Activated T-helper 1 cell treated with anti-CD3 and anti-CD28 coated beads, Interleukin-12 subunit alpha, Interleukin-12 subunit beta, Interleukin-2, Interleukin-4 antibody, amounts not matched to agents 30 ng/mL and 10 ng/mL and 1 ng/mL, durations not matched to agents 14 hours and 24 hours and 36 hours (primary cell): ENCODE measurements around the gene FKTN. TPM values are rescaled to one million over a fixed set of nuclear protein-coding genes. Genes with fewer than 3 reads are reported as not detected.

ENCODE experiments used
- DNase-seq: peaks from one replicate; pipeline ENCODE4 v3.0.0; 2021; ENCODE audit warnings: low spot score
- H3K27ac Mint-ChIP-seq: one replicate; pipeline ENCODE4 v1.8.0; 2021; ENCODE audit warnings: mild to moderate bottlenecking, mixed read lengths
- H3K27me3 Mint-ChIP-seq: one replicate; pipeline ENCODE4 v1.8.0; 2022; ENCODE audit warnings: mild to moderate bottlenecking, moderate library complexity, mixed read lengths; ENCODE audit not compliant: insufficient read depth
- H3K36me3 Mint-ChIP-seq: one replicate; pipeline ENCODE4 v1.8.0; 2021; ENCODE audit warnings: low read depth, mixed read lengths
- H3K4me1 Mint-ChIP-seq: one replicate; pipeline ENCODE4 v1.8.0; 2021; ENCODE audit warnings: low read depth, mixed read lengths
- H3K4me3 Mint-ChIP-seq: one replicate; pipeline ENCODE4 v1.8.0; 2021; ENCODE audit warnings: mild to moderate bottlenecking, moderate library complexity, mixed read lengths
- H3K9me3 Mint-ChIP-seq: one replicate; pipeline ENCODE4 v1.8.0; 2021; ENCODE audit warnings: mixed read lengths
- intact Hi-C: fragments of 100-400 bp; cut with micrococcal nuclease; formaldehyde crosslinking; loops from one replicate; pipeline ENCODE4 v1.15.1; 2024
- total RNA-seq: library from RNA; stranded (reverse); gene quantifications from 2 replicates; pipeline ENCODE4 v1.2.3, GENCODE V29; 2022

The FKTN gene
- total RNA-seq, 1 donor from 2014 or later, result 12.4 TPM

- H3K4me1 Mint-ChIP-seq, result no peaks in the 10 kb centered on the region
- H3K4me3 Mint-ChIP-seq, result no peak overlapping the region
- H3K27ac Mint-ChIP-seq, result no peak overlapping the region
- H3K9me3 Mint-ChIP-seq, result no peaks in the 10 kb centered on the region
- H3K27me3 Mint-ChIP-seq, result no peaks in the 10 kb centered on the region
- intact Hi-C loops, result no loop called here
- no peak for DNase-seq
- peaks cover 3% of the 10 kb centered on the region for H3K36me3 Mint-ChIP-seq
These were observed 85.9 kb downstream of the FKTN start for GRCh38 chr9:105643795-105644194.

- Mint-ChIP-seq H3K36me3 (no peaks in the 10 kb centered on the region), H3K27ac (no peak overlapping the region), H3K4me1 (no peaks in the 10 kb centered on the region), H3K27me3 (peaks cover 2% of the 10 kb centered on the region), H3K4me3 (no peak overlapping the region), H3K9me3 (no peaks in the 10 kb centered on the region)
- no peak for DNase-seq
- intact Hi-C loops, result no loop called here
These were observed 89.1 kb downstream of the FKTN start for GRCh38 chr9:105646879-105647594.

- no peaks in the 10 kb centered on the region for H3K4me1 Mint-ChIP-seq
- H3K36me3 Mint-ChIP-seq, result no peaks in the 10 kb centered on the region
- intact Hi-C loops, result no loop called here
- H3K27me3 Mint-ChIP-seq, result peaks cover 2% of the 10 kb centered on the region
- no peak overlapping the region for H3K27ac Mint-ChIP-seq
- DNase-seq, result no peak
- H3K9me3 Mint-ChIP-seq, result no peaks in the 10 kb centered on the region
- no peak overlapping the region for H3K4me3 Mint-ChIP-seq
These were observed 89.8 kb downstream of the FKTN start for GRCh38 chr9:105647595-105648349.

DNA sequence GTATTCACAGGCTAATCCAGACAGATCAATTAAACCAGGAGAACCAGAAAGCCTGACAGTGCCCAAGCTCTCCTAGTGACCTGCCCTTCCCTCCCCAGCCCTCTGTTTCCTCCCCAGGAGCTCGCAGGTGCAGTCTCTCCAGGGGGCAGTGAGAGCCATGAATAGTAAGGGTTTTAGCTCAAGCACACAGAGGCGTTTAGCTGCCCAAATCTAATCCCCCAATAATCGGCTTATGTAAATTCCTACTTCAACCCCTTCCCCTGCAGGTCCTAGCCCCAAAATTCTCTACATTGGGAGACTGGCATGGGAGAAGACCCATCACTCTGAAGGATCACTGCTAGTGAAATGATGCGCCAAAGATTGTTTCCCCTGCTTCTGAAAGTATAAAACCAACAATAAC lies 93.9 kb downstream of the FKTN start:
- intact Hi-C loops, result no loop called here

GRCh38 chr9:105656131-105656921 lies 98.4 kb downstream of the FKTN start:
- H3K4me3 Mint-ChIP-seq, result peak overlapping the region; percentile 71
- H3K27me3 Mint-ChIP-seq, result peaks cover 37% of the 10 kb centered on the region
- H3K36me3 Mint-ChIP-seq, result no peaks in the 10 kb centered on the region
- H3K9me3 Mint-ChIP-seq, result no peaks in the 10 kb centered on the region
- H3K27ac Mint-ChIP-seq, result no peak overlapping the region
- intact Hi-C loops, result loop anchor here (1.0 kb wide), 1 partner anchor 63 kb away; no protein-coding TSS in a partner anchor
- peaks cover 8% of the 10 kb centered on the region for H3K4me1 Mint-ChIP-seq
- no peak for DNase-seq

More for the DNA sequence above, 93.9 kb downstream of the FKTN start:
- no peak overlapping the region for H3K27ac Mint-ChIP-seq
- H3K27me3 Mint-ChIP-seq, result peaks cover 24% of the 10 kb centered on the region
- DNase-seq, result no peak
- no peak overlapping the region for H3K4me3 Mint-ChIP-seq
- no peaks in the 10 kb centered on the region for H3K36me3 Mint-ChIP-seq
- H3K4me1 Mint-ChIP-seq, result peaks cover 5% of the 10 kb centered on the region
- H3K9me3 Mint-ChIP-seq, result no peaks in the 10 kb centered on the region

DNA sequence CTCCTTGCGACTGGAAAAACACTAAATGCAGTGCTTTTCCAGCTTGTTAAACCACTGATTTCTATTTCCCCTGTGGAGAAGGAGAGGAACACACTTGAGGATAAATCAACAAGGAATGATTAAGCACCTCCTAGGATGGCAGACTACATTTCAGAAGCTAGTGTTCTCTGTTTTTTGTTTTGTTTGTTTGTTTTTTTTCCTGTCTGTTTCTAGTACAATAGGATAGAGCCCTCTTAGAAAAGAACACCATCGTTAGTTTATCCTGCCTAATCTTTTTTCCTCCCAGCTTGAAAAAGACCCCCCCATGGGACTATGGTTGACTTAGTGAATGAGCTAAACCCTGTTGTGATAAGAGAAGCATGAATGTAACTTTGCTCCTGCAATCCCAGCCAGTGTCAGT lies 100.4 kb downstream of the FKTN start:
- intact Hi-C loops, result no loop called here
- no peak for DNase-seq
- Mint-ChIP-seq H3K27me3 (peaks cover 39% of the 10 kb centered on the region), H3K9me3 (no peaks in the 10 kb centered on the region), H3K4me1 (peaks cover 8% of the 10 kb centered on the region), H3K36me3 (no peaks in the 10 kb centered on the region), H3K27ac (no peak overlapping the region), H3K4me3 (no peak overlapping the region)

- intact Hi-C loops, result no loop called here
- H3K27ac Mint-ChIP-seq, result no peak overlapping the region
These were observed 103.1 kb downstream of the FKTN start for GRCh38 chr9:105661011-105661410.

DNA sequence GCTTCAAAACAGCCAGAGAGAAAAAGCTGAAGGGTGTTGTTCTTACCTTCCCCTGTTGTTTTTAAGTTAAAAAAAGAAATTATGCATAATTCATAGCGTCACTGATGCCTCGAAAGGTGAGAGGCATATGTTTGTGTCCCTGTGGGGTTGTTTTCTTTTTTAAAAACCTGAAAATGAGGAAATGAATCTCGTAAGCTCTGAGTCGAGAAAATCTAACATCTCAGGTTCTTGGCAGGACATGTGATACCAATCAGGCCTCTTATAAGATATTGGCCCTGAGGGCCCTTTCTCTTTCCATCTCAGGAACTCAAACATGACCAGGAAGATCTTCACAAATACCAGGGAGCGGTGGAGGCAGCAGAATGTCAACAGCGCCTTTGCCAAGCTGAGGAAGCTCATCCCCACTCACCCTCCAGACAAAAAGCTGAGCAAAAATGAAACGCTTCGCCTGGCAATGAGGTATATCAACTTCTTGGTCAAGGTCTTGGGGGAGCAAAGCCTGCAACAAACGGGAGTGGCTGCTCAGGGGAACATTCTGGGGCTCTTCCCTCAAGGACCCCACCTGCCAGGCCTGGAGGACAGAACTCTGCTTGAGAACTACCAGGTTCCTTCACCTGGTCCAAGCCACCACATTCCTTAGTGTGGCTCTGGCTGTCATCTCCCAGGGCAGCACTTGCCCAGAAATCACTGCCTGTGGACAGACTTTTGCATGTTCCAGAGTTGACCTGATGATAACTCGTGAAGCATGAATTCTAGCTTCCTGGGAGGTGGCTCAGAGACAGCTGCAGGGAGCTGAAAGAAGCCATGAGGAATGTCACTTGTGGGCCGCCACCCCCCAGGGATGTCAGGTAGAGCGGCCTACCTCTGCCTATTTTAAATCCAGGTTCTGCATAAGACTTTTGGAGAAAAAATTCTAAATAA lies 104.5 kb downstream of the FKTN start, which contains the start of gene TAL2:
Gene TAL2 (plus strand): TSS at position 274 of the 921 bp plus-strand sequence. CDS start 40 bp downstream, at position 314.
- H3K4me1 Mint-ChIP-seq, result no peaks in the 10 kb centered on the region
- DNase-seq, result no peak
- no peak within 1 kb of the TSS for H3K27ac Mint-ChIP-seq
- no peak within 1 kb of the TSS for H3K4me3 Mint-ChIP-seq
- intact Hi-C loops, result no loop called here
- peaks cover 14% of the 10 kb centered on the region for H3K27me3 Mint-ChIP-seq
- H3K36me3 Mint-ChIP-seq, result no peaks in the 10 kb centered on the region
- no peaks in the 10 kb centered on the region for H3K9me3 Mint-ChIP-seq

More at GRCh38 chr9:105661011-105661410, 103.1 kb downstream of the FKTN start:
- H3K27me3 Mint-ChIP-seq, result peaks cover 22% of the 10 kb centered on the region
- no peak overlapping the region for H3K4me3 Mint-ChIP-seq
- no peak for DNase-seq
- H3K36me3 Mint-ChIP-seq, result no peaks in the 10 kb centered on the region
- H3K4me1 Mint-ChIP-seq, result peaks cover 8% of the 10 kb centered on the region
- no peaks in the 10 kb centered on the region for H3K9me3 Mint-ChIP-seq

DNA sequence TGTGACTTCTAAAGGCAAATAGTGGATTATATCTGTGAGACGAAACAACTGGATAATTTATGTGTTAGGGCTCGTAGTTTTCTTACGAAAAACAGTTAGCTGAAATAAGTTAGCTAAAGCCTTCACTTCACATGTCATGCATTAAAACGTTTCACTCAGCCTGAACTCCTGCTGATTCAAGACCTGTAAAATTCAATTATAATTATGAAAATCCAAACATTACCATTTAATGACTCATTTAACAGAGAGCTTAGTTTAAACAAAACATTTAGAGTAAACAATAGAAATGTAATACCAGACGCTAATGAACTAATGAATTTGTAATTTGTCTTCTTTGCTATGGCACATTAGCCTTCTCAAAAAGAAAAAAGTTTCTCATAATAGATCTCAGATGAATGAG lies 106.0 kb downstream of the FKTN start:
- H3K27me3 Mint-ChIP-seq, result peaks cover 3% of the 10 kb centered on the region
- H3K9me3 Mint-ChIP-seq, result no peaks in the 10 kb centered on the region
- no peak for DNase-seq
- no peak overlapping the region for H3K27ac Mint-ChIP-seq
- H3K36me3 Mint-ChIP-seq, result no peaks in the 10 kb centered on the region
- H3K4me3 Mint-ChIP-seq, result no peak overlapping the region
- H3K4me1 Mint-ChIP-seq, result no peaks in the 10 kb centered on the region
- intact Hi-C loops, result no loop called here

DNA sequence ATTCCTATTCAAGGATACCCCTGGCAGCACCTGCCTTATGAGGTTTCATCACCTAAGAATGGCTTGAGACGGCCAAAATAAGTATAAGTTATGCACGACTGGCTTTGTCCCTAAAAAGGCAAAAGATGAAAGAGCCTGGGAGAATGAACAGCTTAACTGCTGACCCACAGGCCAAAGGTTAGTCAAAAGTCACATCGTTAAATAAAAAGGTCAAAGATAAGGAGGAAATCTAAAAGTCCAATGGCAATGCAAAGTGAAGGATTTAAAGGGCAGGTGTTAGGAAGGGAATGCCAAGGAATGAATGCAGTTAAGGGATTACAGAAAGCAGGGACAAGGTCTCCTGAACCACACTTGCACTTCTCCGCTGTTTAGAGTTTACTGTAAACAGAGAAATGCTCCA lies 109.9 kb downstream of the FKTN start:
- H3K27ac Mint-ChIP-seq, result no peak overlapping the region
- peaks cover 7% of the 10 kb centered on the region for H3K27me3 Mint-ChIP-seq
- intact Hi-C loops, result no loop called here
- no peaks in the 10 kb centered on the region for H3K36me3 Mint-ChIP-seq
- no peak for DNase-seq
- H3K9me3 Mint-ChIP-seq, result no peaks in the 10 kb centered on the region
- no peaks in the 10 kb centered on the region for H3K4me1 Mint-ChIP-seq
- no peak overlapping the region for H3K4me3 Mint-ChIP-seq

DNA sequence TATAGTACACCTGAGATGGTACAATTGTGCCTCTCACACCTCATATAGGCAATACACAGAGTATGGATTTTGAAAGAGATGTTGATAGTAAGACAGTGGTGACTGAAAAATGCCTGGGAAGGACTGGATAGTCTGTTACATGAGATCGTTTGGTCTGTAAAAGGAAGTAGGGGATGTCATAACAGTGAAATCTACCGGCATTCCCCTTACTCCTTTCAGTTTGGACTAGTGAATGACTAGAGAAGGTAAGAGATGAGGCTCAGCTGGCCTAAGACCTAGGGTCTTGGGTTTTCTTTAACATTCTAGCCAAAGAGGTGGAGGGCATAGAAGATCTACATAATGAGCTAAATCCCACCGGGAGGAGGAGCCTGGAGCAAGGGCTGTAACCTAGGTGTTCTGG lies 112.4 kb downstream of the FKTN start:
- intact Hi-C loops, result no loop called here

DNA sequence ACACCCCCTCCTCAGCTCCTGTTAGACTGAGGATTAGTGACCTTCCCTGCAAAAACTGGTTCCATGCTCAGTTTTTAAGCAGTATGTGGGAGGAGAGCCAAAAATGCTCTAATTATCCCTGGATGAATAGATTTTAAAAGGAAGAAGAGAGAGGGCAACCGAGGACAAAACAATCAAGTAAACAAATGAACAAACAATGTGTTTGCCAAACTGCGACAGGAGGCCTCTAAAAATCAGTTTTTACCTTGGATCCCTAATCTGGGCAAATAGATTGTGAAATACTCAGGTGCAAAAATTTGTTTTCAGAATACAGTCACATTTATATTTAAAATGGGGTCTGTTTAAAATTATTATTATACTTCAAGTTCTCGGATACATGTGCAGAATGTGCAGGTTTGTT lies 112.8 kb downstream of the FKTN start:
- DNase-seq, result no peak
- Mint-ChIP-seq H3K27ac (no peak overlapping the region), H3K4me3 (no peak overlapping the region), H3K36me3 (no peaks in the 10 kb centered on the region), H3K4me1 (no peaks in the 10 kb centered on the region), H3K27me3 (peaks cover 9% of the 10 kb centered on the region), H3K9me3 (no peaks in the 10 kb centered on the region)
- intact Hi-C loops, result no loop called here

More for the DNA sequence above, 112.4 kb downstream of the FKTN start:
- no peaks in the 10 kb centered on the region for H3K9me3 Mint-ChIP-seq
- no peak overlapping the region for H3K27ac Mint-ChIP-seq
- H3K36me3 Mint-ChIP-seq, result no peaks in the 10 kb centered on the region
- H3K27me3 Mint-ChIP-seq, result peaks cover 9% of the 10 kb centered on the region
- H3K4me3 Mint-ChIP-seq, result no peak overlapping the region
- H3K4me1 Mint-ChIP-seq, result no peaks in the 10 kb centered on the region
- no peak for DNase-seq
